Erythroblast (primary cell): Measurements from ENCODE around the gene UBE2U.

Experiments
- GATA1 ChIP-seq: IDR thresholded peaks from 2 replicates; pipeline ENCODE4 v1.6.1; 2011; ENCODE audit warnings: low read depth, mild to moderate bottlenecking, control low read depth, low read length, moderate library complexity
- POLR2A ChIP-seq: IDR thresholded peaks from 2 replicates; pipeline ENCODE4 v1.6.1; 2011; ENCODE audit warnings: mild to moderate bottlenecking, low read length

DNA sequence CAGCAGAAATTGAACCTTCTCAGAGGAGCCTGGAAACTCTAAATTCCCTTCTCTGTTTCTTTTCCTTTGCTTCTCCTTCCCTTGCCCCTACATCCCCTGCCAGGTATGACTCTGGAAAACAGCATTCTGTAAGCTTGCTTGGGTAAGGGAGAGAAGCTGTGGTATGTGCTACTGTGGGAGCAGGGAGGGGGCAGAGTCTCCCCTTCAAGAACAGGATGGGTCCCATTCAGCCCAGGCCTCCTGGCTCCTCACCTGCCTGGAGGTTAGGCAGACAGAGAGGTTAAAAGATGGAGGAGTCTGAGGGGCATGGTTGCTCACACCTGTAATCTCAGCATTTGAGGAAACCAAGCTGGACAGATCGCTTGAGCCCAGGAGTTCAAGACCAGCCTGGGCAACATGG, 40.6 kb upstream of the UBE2U start:
- TF ChIP-seq POLR2A (no peak), GATA1 (no peak)
